HCT116 (cell line): ENCODE measurements around the gene GCK. TPM values are rescaled to one million over a fixed set of nuclear protein-coding genes. Genes with fewer than 3 reads are reported as not detected.

Experiments used
- ATAC-seq: fragments of 200-7000 bp; cut with Tn5 transposase; 2 replicates; pipeline ENCODE4 v1.9.1; 2020; ENCODE audit warnings: mild to moderate bottlenecking, moderate library complexity
- BruUV-seq: library from RNA; stranded (reverse); fragments of 400-500 nt; replicated peaks from 2 replicates; lab custom pipeline; 2021; lab: Mats Ljungman, UMichigan
- CTCF ChIA-PET: fragments of 300-600 bp; sonication (Branson Sonifier 250); formaldehyde crosslinking; loops from one replicate; lab custom pipeline; 2021; ENCODE audit warnings: antibody characterized with exemption; lab: Charles Lee
- POLR2A ChIA-PET: fragments of 300-600, 350-600 bp; sonication (Branson Sonifier 250); formaldehyde crosslinking; loops from one replicate; lab custom pipeline; 2021; ENCODE audit warnings: antibody characterized with exemption; lab: Charles Lee
- RAD21 ChIA-PET, 2 experiments: fragments of 300-600 bp; sonication (Branson Sonifier 250); formaldehyde crosslinking; loops; one replicate each; lab custom pipeline; 2023; ENCODE audit warnings: low total read pairs in 2 of 2; ENCODE audit not compliant: uncharacterized antibody in 2 of 2, unreplicated experiment in 2 of 2, low non-redundant PET in 1 of 2; lab: Charles Lee
- DNase-seq: peaks from one replicate; pipeline ENCODE4 v3.0.0-alpha.2; 2010; ENCODE audit warnings: low read depth, low spot score
- H2AFZ ChIP-seq: fragments of 200-600 bp; shearing (Covaris generic), sonication (generic); 2 replicates; pipeline ENCODE4 v1.6.1; 2017; ENCODE audit warnings: low read depth, mixed run types, mixed read lengths, antibody characterized with exemption, low read length; ENCODE audit not compliant: poor library complexity, severe bottlenecking
- H3K27ac ChIP-seq: 2 replicates; pipeline ENCODE4 v1.5.1; 2012; ENCODE audit warnings: low read depth, low read length
- H3K27me3 ChIP-seq: fragments of 200-600 bp; sonication (generic); 2 replicates; pipeline ENCODE4 v1.6.1; 2016; ENCODE audit warnings: mixed run types, low read length, mixed read lengths; ENCODE audit not compliant: insufficient read depth
- H3K36me3 ChIP-seq, 2 experiments: fragments of 200-500 bp in 1 of 2; fragments of 200-600 bp in 1 of 2; sonication (Bioruptor generic) in 1 of 2; sonication (generic) in 1 of 2; 2 replicates each; pipeline versions ENCODE4 v1.5.1 to v1.6.1; 2014 to 2016; ENCODE audit warnings: low read length in 2 of 2, inconsistent platforms in 1 of 2, mixed read lengths in 1 of 2, mixed run types in 1 of 2; ENCODE audit not compliant: insufficient read depth in 2 of 2, control insufficient read depth in 1 of 2
- H3K4me1 ChIP-seq, 2 experiments: fragments of 200-600 bp in 1 of 2; sonication (generic) in 1 of 2; 2 replicates each; pipeline versions ENCODE4 v1.5.1 to v1.6.1; 2012 to 2017; ENCODE audit warnings: low read length in 2 of 2, inconsistent platforms in 1 of 2, mild to moderate bottlenecking in 1 of 2, mixed read lengths in 1 of 2, mixed run types in 1 of 2, moderate library complexity in 1 of 2; ENCODE audit not compliant: insufficient read depth in 2 of 2, control insufficient read depth in 1 of 2
- H3K4me2 ChIP-seq: fragments of 200-600 bp; sonication (generic); 2 replicates; pipeline ENCODE4 v1.6.1; 2017; ENCODE audit warnings: mixed run types, low read length, mixed read lengths
- H3K4me3 ChIP-seq, 2 experiments: fragments of 200-600 bp in 1 of 2; sonication (generic) in 1 of 2; replicated peaks in 1 of 2; 2 replicates each; pipeline ENCODE4 v1.5.1; 2011 to 2016; ENCODE audit warnings: low read length in 2 of 2, control low read depth in 1 of 2, low read depth in 1 of 2, mild to moderate bottlenecking in 1 of 2, mixed read lengths in 1 of 2, mixed run types in 1 of 2
- H3K79me2 ChIP-seq: fragments of 200-600 bp; sonication (generic); 2 replicates; pipeline ENCODE4 v1.6.1; 2017; ENCODE audit warnings: mild to moderate bottlenecking, mixed run types, low read length, moderate library complexity, mixed read lengths; ENCODE audit not compliant: insufficient read depth
- H3K9ac ChIP-seq: fragments of 200-600 bp; sonication (generic); 2 replicates; pipeline ENCODE4 v1.6.1; 2016; ENCODE audit warnings: low read length, mixed read lengths
- H3K9me2 ChIP-seq: fragments of 200-600 bp; sonication (generic), shearing (Covaris generic); 2 replicates; pipeline ENCODE4 v1.6.1; 2017; ENCODE audit warnings: mixed run types, mild to moderate bottlenecking, moderate library complexity; ENCODE audit not compliant: insufficient read depth
- H3K9me3 ChIP-seq, 2 experiments: fragments of 200-500 bp in 1 of 2; fragments of 200-600 bp in 1 of 2; sonication (Bioruptor generic) in 1 of 2; sonication (generic) in 1 of 2; 2 replicates each; pipeline ENCODE4 v1.6.1; 2014 to 2017; ENCODE audit warnings: low read length in 2 of 2, mixed read lengths in 2 of 2, inconsistent platforms in 1 of 2, low read depth in 1 of 2, mild to moderate bottlenecking in 1 of 2, mixed run types in 1 of 2, moderate library complexity in 1 of 2; ENCODE audit not compliant: control insufficient read depth in 1 of 2, insufficient read depth in 1 of 2
- H4K20me1 ChIP-seq: fragments of 200-600 bp; sonication (generic), shearing (Covaris generic); 2 replicates; pipeline ENCODE4 v1.6.1; 2017; ENCODE audit warnings: mixed run types, mild to moderate bottlenecking, moderate library complexity; ENCODE audit not compliant: insufficient read depth
- CBX3 ChIP-seq: IDR thresholded peaks from 2 replicates; pipeline ENCODE4 v1.6.1; 2012; ENCODE audit warnings: low read depth
- CTCF ChIP-seq, 3 experiments: fragments of 200-600 bp in 1 of 3; sonication (generic) in 1 of 3; IDR thresholded peaks in 2 of 3; conservative IDR thresholded peaks in 1 of 3; 2 replicates each; pipeline ENCODE4 v1.5.1; 2012 to 2017; ENCODE audit warnings: low read depth in 2 of 3, low read length in 2 of 3, antibody characterized with exemption in 1 of 3, borderline replicate concordance in 1 of 3, control low read depth in 1 of 3, mild to moderate bottlenecking in 1 of 3, mixed read lengths in 1 of 3, mixed run types in 1 of 3, moderate library complexity in 1 of 3; ENCODE audit not compliant: insufficient read depth in 1 of 3
- EGR1 ChIP-seq: IDR thresholded peaks from 2 replicates; pipeline ENCODE4 v1.6.1; 2012; ENCODE audit warnings: low read depth
- ELF1 ChIP-seq: IDR thresholded peaks from 2 replicates; pipeline ENCODE4 v1.6.1; 2012; ENCODE audit warnings: low read depth, borderline replicate concordance
- EZH2phosphoT487 ChIP-seq: fragments of 200-600 bp; IDR thresholded peaks from 2 replicates; pipeline ENCODE4 v1.6.1; 2018; ENCODE audit warnings: antibody characterized with exemption, borderline replicate concordance
- FOSL1 ChIP-seq: IDR thresholded peaks from 2 replicates; pipeline ENCODE4 v1.6.1; 2012; ENCODE audit warnings: low read depth
- JUND ChIP-seq: IDR thresholded peaks from 2 replicates; pipeline ENCODE4 v1.6.1; 2012
- POLR2A ChIP-seq: IDR thresholded peaks from 2 replicates; pipeline ENCODE4 v1.7.0; 2011; ENCODE audit warnings: borderline replicate concordance; ENCODE audit not compliant: insufficient read depth, insufficient read length; ENCODE audit errors: extremely low read depth
- SP1 ChIP-seq: IDR thresholded peaks from 2 replicates; pipeline ENCODE4 v1.6.1; 2012; ENCODE audit warnings: low read depth
- ZFX ChIP-seq: fragments of 450-650 bp; IDR thresholded peaks from 2 replicates; pipeline ENCODE4 v1.6.1; 2017
- intact Hi-C: fragments of 100-400 bp; cut with micrococcal nuclease; formaldehyde crosslinking; loops from 2 replicates; pipeline ENCODE4 v1.10.0; 2022
- total RNA-seq: library from RNA; stranded (reverse); gene quantifications from one replicate; pipeline ENCODE4 v1.2.1, GENCODE V29; 2021; ENCODE audit not compliant: unreplicated experiment

The GCK gene
- total RNA-seq, 1 experiment from 2014 or later, result 0.34 TPM

- BruUV-seq, result no TSS peak
- H4K20me1 ChIP-seq, result no peaks in the 10 kb centered on the region
- intact Hi-C loops, result no loop called here
Measured at GRCh38 chr7:44213206-44213876, 24.1 kb upstream of the GCK start.

GRCh38 chr7:44212581-44213184 is 23.4 kb upstream of the GCK start:
- RAD21 ChIA-PET, result no interaction called here
- POLR2A ChIA-PET, result no interaction called here
- H2AFZ ChIP-seq, result no peak overlapping the region
- intact Hi-C loops, result no loop called here
- TSS peak; percentile 19 for BruUV-seq
- H3K4me3 ChIP-seq, result no peak overlapping the region
- H3K36me3 ChIP-seq, result peaks cover 35 to 36% of the 10 kb centered on the region in 2 experiments
- H3K9ac ChIP-seq, result no peak overlapping the region
- CTCF ChIA-PET, result no interaction called here
- no peaks in the 10 kb centered on the region; the same call in 1 of the 2 replicates for H3K79me2 ChIP-seq
- ATAC-seq (no peak), DNase-seq (no peak)
- no peak overlapping the region for H3K4me2 ChIP-seq
- H3K9me3 ChIP-seq, result no peaks in the 10 kb centered on the region
- H3K4me1 ChIP-seq, result no peaks in the 10 kb centered on the region
- H3K27ac ChIP-seq, result no peak overlapping the region
- no peaks in the 10 kb centered on the region for H4K20me1 ChIP-seq
- no peaks in the 10 kb centered on the region for H3K27me3 ChIP-seq
- no peaks in the 10 kb centered on the region for H3K9me2 ChIP-seq
- TF ChIP-seq JUND (no peak), ZFX (no peak), POLR2A (no peak), EGR1 (no peak), CBX3 (no peak), CTCF (IDR thresholded peaks at IDR 0.05 in 2 of 3, conservative IDR thresholded peaks at IDR 0.05 in 1 of 3; ENCODE audit: borderline replicate concordance in 1 of 3, insufficient read depth in 1 of 3, low read depth in 2 of 3, low read length in 2 of 3) (no peak), FOSL1 (no peak), EZH2phosphoT487 (no peak)

More at GRCh38 chr7:44213206-44213876, 24.1 kb upstream of the GCK start:
- CTCF ChIA-PET, result no interaction called here
- TF ChIP-seq ELF1, result no peak
- TF ChIP-seq EGR1, result no peak
- no peak for TF ChIP-seq SP1
- DNase-seq, result no peak
- Histone ChIP-seq H3K27me3 (no peaks in the 10 kb centered on the region), H3K9me3 (no peaks in the 10 kb centered on the region), H3K9ac (no peak overlapping the region), H3K36me3 (peaks cover 30 to 33% of the 10 kb centered on the region in 2 experiments), H3K4me2 (no peak overlapping the region), H3K9me2 (no peaks in the 10 kb centered on the region), H2AFZ (no peak overlapping the region), H3K4me3 (no peak overlapping the region), H3K27ac (no peak overlapping the region), H3K4me1 (no peaks in the 10 kb centered on the region), H3K79me2 (no peaks in the 10 kb centered on the region; the same call in 1 of the 2 replicates)
- ATAC-seq, result no peak
- RAD21 ChIA-PET, result no interaction called here
- POLR2A ChIA-PET, result no interaction called here
